ENCODE results near the gene PARD6B.
"Not testable (repeated sequence)": the region's sequence is repeated elsewhere in the genome, so short reads cannot be mapped to it uniquely, and the experiment has no call there.

The PARD6B gene

GRCh38 chr20:50746138-50746940 is 15.0 kb downstream of the PARD6B start:
- DNase-seq (ENCODE audit: low read depth) = no peak

GRCh38 chr20:50747275-50747674 is 15.9 kb downstream of the PARD6B start:
- no peak for DNase-seq (ENCODE audit: low read depth)

- no peak for DNase-seq (ENCODE audit: low read depth)
These were observed 18.8 kb downstream of the PARD6B start for GRCh38 chr20:50750145-50750671.

- DNase-seq (ENCODE audit: low read depth) = no peak
These were observed 21.8 kb downstream of the PARD6B start for GRCh38 chr20:50753152-50753551.

- no peak for DNase-seq (ENCODE audit: low read depth)
These were observed 23.0 kb downstream of the PARD6B start for GRCh38 chr20:50754420-50754819.

GRCh38 chr20:50756447-50756846 is 25.1 kb downstream of the PARD6B start:
- no peak for DNase-seq (ENCODE audit: low read depth)

GRCh38 chr20:50758469-50758868 is 27.1 kb downstream of the PARD6B start:
- no peak for DNase-seq (ENCODE audit: low read depth)

GRCh38 chr20:50758992-50759391 is 27.6 kb downstream of the PARD6B start:
- no peak for DNase-seq (ENCODE audit: low read depth)

- no peak for DNase-seq (ENCODE audit: low read depth)
These were observed 28.3 kb downstream of the PARD6B start for GRCh38 chr20:50759678-50760077.

- no peak for DNase-seq (ENCODE audit: low read depth)
These were observed 30.7 kb downstream of the PARD6B start for GRCh38 chr20:50762045-50762422.

- peak; percentile 40 for DNase-seq (ENCODE audit: low read depth)
These were observed 31.2 kb downstream of the PARD6B start for GRCh38 chr20:50762435-50763220.

- not testable (repeated sequence) for DNase-seq (ENCODE audit: low read depth)
These were observed 32.4 kb downstream of the PARD6B start for GRCh38 chr20:50763550-50764458.

- DNase-seq (ENCODE audit: low read depth) = not testable (repeated sequence)
These were observed 33.9 kb downstream of the PARD6B start for GRCh38 chr20:50765251-50765650.

GRCh38 chr20:50765674-50766073 is 34.3 kb downstream of the PARD6B start:
- DNase-seq (ENCODE audit: low read depth) = no peak

GRCh38 chr20:50766955-50767809 is 35.8 kb downstream of the PARD6B start:
- peak; percentile 35 for DNase-seq (ENCODE audit: low read depth)

GRCh38 chr20:50768991-50769390 is 37.6 kb downstream of the PARD6B start:
- not testable (repeated sequence) for DNase-seq (ENCODE audit: low read depth)

- not testable (repeated sequence) for DNase-seq (ENCODE audit: low read depth)
These were observed 38.2 kb downstream of the PARD6B start for GRCh38 chr20:50769551-50770085.

- DNase-seq (ENCODE audit: low read depth) = not testable (repeated sequence)
These were observed 40.2 kb downstream of the PARD6B start for GRCh38 chr20:50771419-50772080.

- DNase-seq (ENCODE audit: low read depth) = no peak
These were observed 41.2 kb downstream of the PARD6B start for GRCh38 chr20:50772420-50773185.

Data from stromal cell of bone marrow (primary cell).